A549 (cell line): Measurements from ENCODE around the gene WHRN. TPM values are rescaled to one million over a fixed set of nuclear protein-coding genes. Genes with fewer than 3 reads are reported as not detected.
A peak's percentile ranks its signal among the peaks of the same experiment; 100 is the strongest.

Experiments
- ATAC-seq, 2 experiments: fragments of 200-7000 bp in 1 of 2; fragments of >200 bp in 1 of 2; cut with Nextera tagmentation in 1 of 2; cut with Tn5 transposase in 1 of 2; 3 replicates each; pipeline versions ENCODE4 v1.8.0 to v1.9.1; 2018 to 2020; ENCODE audit warnings: mild to moderate bottlenecking in 1 of 2, moderate library complexity in 1 of 2
- CTCF ChIA-PET: fragments of 300-600 bp; sonication (Branson Sonifier 250); formaldehyde crosslinking; extraction: SDS; loops from one replicate; lab custom pipeline; 2021; ENCODE audit warnings: antibody characterized with exemption, inconsistent platforms; lab: Yijun Ruan, JAX
- POLR2A ChIA-PET: fragments of 350-600 bp; formaldehyde crosslinking; extraction: SDS; loops from one replicate; lab custom pipeline; 2021; ENCODE audit warnings: antibody characterized with exemption, inconsistent platforms; lab: Yijun Ruan, JAX
- DNase-seq, 2 experiments: peaks; one replicate each; pipeline versions ENCODE4 v3.0.0 to v3.0.0-alpha.2; 2011 to 2016; ENCODE audit warnings: low read depth in 1 of 2, low spot score in 1 of 2
- FAIRE-seq: peaks from 2 replicates; lab custom pipeline; 2011; peaks lifted over from hg19 to GRCh38; lab: Jason Lieb, UNC
- H3K27ac ChIP-seq, 2 experiments: fragments of >200 bp; sonication (Bioruptor Twin); formaldehyde crosslinking; 3 replicates each; pipeline ENCODE4 v1.5.1; 2016 to 2017
- H3K4me1 ChIP-seq: fragments of >200 bp; sonication (Bioruptor Twin); formaldehyde crosslinking; 3 replicates; pipeline ENCODE4 v1.6.1; 2016
- H3K4me2 ChIP-seq: fragments of >200 bp; sonication (Bioruptor Twin); formaldehyde crosslinking; 3 replicates; pipeline ENCODE4 v1.6.1; 2016
- H3K4me3 ChIP-seq: fragments of >200 bp; sonication (Bioruptor Twin); formaldehyde crosslinking; 3 replicates; pipeline ENCODE4 v1.5.1; 2016
- H3K9me3 ChIP-seq: fragments of >200 bp; sonication (Bioruptor Twin); formaldehyde crosslinking; 3 replicates; pipeline ENCODE4 v1.6.1; 2016
- CBX2 ChIP-seq: fragments of 200-600 bp; sonication (generic); IDR thresholded peaks from 2 replicates; pipeline ENCODE4 v1.6.1; 2016; ENCODE audit warnings: low read depth, mild to moderate bottlenecking, borderline replicate concordance
- CHD4 ChIP-seq: fragments of 200-600 bp; sonication (generic); IDR thresholded peaks from 2 replicates; pipeline ENCODE4 v1.6.1; 2016; ENCODE audit warnings: antibody characterized with exemption, mild to moderate bottlenecking, borderline replicate concordance
- E2F6 ChIP-seq: IDR thresholded peaks from 2 replicates; pipeline ENCODE4 v1.6.1; 2012; ENCODE audit warnings: low read depth, borderline replicate concordance
- EHF ChIP-seq: fragments of 250-450 bp; sonication (Bioruptor Pico); IDR thresholded peaks from 2 replicates; pipeline ENCODE4 v1.5.0; 2020; ENCODE audit warnings: mild to moderate bottlenecking
- ELK1 ChIP-seq: fragments of 150-350 bp; IDR thresholded peaks from 2 replicates; pipeline ENCODE4 v1.6.1; 2014; ENCODE audit warnings: low read depth, mild to moderate bottlenecking, low read length
- EP300 ChIP-seq, 2 experiments: fragments of >200 bp; sonication (Bioruptor Twin); formaldehyde crosslinking; IDR thresholded peaks; 2 replicates in 1 of 2; 3 replicates in 1 of 2; pipeline ENCODE4 v1.6.1; 2016 to 2017
- FOSB ChIP-seq: fragments of 250-450 bp; sonication (Bioruptor Pico); IDR thresholded peaks from 2 replicates; pipeline ENCODE4 v1.5.0; 2020; ENCODE audit warnings: mild to moderate bottlenecking, moderate library complexity
- FOXS1 ChIP-seq: fragments of 250-450 bp; sonication (Bioruptor Pico); IDR thresholded peaks from 2 replicates; pipeline ENCODE4 v1.5.0; 2020; ENCODE audit warnings: mild to moderate bottlenecking, moderate library complexity
- HEYL ChIP-seq: fragments of 250-450 bp; sonication (Bioruptor Pico); IDR thresholded peaks from 2 replicates; pipeline ENCODE4 v1.8.0; 2021; ENCODE audit warnings: mild to moderate bottlenecking, moderate library complexity
- HOXB13 ChIP-seq: fragments of 250-450 bp; sonication (Bioruptor Pico); IDR thresholded peaks from 2 replicates; pipeline ENCODE4 v1.5.0; 2020; ENCODE audit warnings: low read depth, mild to moderate bottlenecking, moderate library complexity
- HOXB5 ChIP-seq: fragments of 250-450 bp; sonication (Bioruptor Pico); IDR thresholded peaks from 2 replicates; pipeline ENCODE4 v1.5.0; 2020; ENCODE audit warnings: mild to moderate bottlenecking, moderate library complexity
- JUN ChIP-seq, 2 experiments: fragments of >200 bp; sonication (Bioruptor Twin); formaldehyde crosslinking; IDR thresholded peaks; 2 replicates in 1 of 2; 3 replicates in 1 of 2; pipeline ENCODE4 v1.6.1; 2016 to 2017
- KDM5A ChIP-seq: fragments of 200-600 bp; sonication (generic); IDR thresholded peaks from 2 replicates; pipeline ENCODE4 v1.6.1; 2016; ENCODE audit warnings: antibody characterized with exemption, mild to moderate bottlenecking
- MAFK ChIP-seq: fragments of 450-650 bp; IDR thresholded peaks from 2 replicates; pipeline ENCODE4 v1.6.1; 2014; ENCODE audit not compliant: partially characterized antibody
- MAZ ChIP-seq: fragments of 150-350 bp; IDR thresholded peaks from 2 replicates; pipeline ENCODE4 v1.6.1; 2014; ENCODE audit warnings: antibody characterized with exemption, low read depth, low read length, borderline replicate concordance
- PHF8 ChIP-seq: fragments of 200-600 bp; sonication (generic); IDR thresholded peaks from 2 replicates; pipeline ENCODE4 v1.6.1; 2016; ENCODE audit warnings: low read depth, mild to moderate bottlenecking, antibody characterized with exemption, moderate library complexity, borderline replicate concordance
- RCOR1 ChIP-seq: fragments of 150-350 bp; IDR thresholded peaks from 2 replicates; pipeline ENCODE4 v1.6.1; 2014; ENCODE audit warnings: antibody characterized with exemption, low read length, low read depth
- REST ChIP-seq: fragments of 200-600 bp; sonication (generic); IDR thresholded peaks from 2 replicates; pipeline ENCODE4 v1.6.1; 2016; ENCODE audit warnings: antibody characterized with exemption, mild to moderate bottlenecking, moderate library complexity
- RFX5 ChIP-seq: fragments of 450-650 bp; IDR thresholded peaks from 2 replicates; pipeline ENCODE4 v1.7.1; 2014; ENCODE audit warnings: antibody characterized with exemption, mild to moderate bottlenecking, moderate library complexity
- SMC3 ChIP-seq: fragments of >200 bp; sonication (Bioruptor Twin); formaldehyde crosslinking; IDR thresholded peaks from 3 replicates; pipeline ENCODE4 v1.6.1; 2018; ENCODE audit warnings: inconsistent platforms
- SREBF2 ChIP-seq: fragments of 450-650 bp; IDR thresholded peaks from 2 replicates; pipeline ENCODE4 v1.6.1; 2014; ENCODE audit warnings: mild to moderate bottlenecking, moderate library complexity
- TP53 ChIP-seq: fragments of 250-450 bp; sonication (Bioruptor Pico); IDR thresholded peaks from 2 replicates; pipeline ENCODE4 v1.5.0; 2021; ENCODE audit warnings: mild to moderate bottlenecking, moderate library complexity
- USF2 ChIP-seq: fragments of 450-650 bp; IDR thresholded peaks from 2 replicates; pipeline ENCODE4 v1.6.1; 2014; ENCODE audit warnings: antibody characterized with exemption
- ZFP36 ChIP-seq: fragments of 450-650 bp; IDR thresholded peaks from 2 replicates; pipeline ENCODE4 v1.6.1; 2014; ENCODE audit warnings: borderline replicate concordance; ENCODE audit not compliant: partially characterized antibody
- ZSCAN20 ChIP-seq: fragments of 250-450 bp; sonication (Bioruptor Pico); IDR thresholded peaks from 2 replicates; pipeline ENCODE4 v1.8.0; 2022; ENCODE audit warnings: mild to moderate bottlenecking, moderate library complexity
- WGBS: methylation state at CpG from one replicate; pipeline ENCODE4 v1.1.6; 2017; ENCODE audit errors: missing lambda C conversion rate; 5-methylcytosine and 5-hydroxymethylcytosine counted together
- polyA plus RNA-seq, 4 experiments: library from polyadenylated mRNA; depleted of rRNA in 3 of 4; stranded (reverse); fragments of >200 nt; fragmentation: RNase III in 1 of 4; extraction: RNeasy Plus Mini Kit Qiagen cat#74134 plus additional on column Dnase treatment in 1 of 4; gene quantifications; 2 replicates in 3 of 4; 3 replicates in 1 of 4; pipeline ENCODE4 v1.2.3, GENCODE V29; 2011 to 2017
- TF ChIP-seq, protein P1 (sequence below): fragments of 250-450 bp; sonication (Bioruptor Pico); IDR thresholded peaks from 2 replicates; pipeline ENCODE4 v1.5.0; 2020; ENCODE audit warnings: low read depth, mild to moderate bottlenecking, moderate library complexity

Gene WHRN
- polyA plus RNA-seq, 2 of the 4 experiments (the other 2 are of a cell fraction): 1.2 to 3.2 TPM

GRCh38 chr9:114546851-114547250 lies 41.6 kb upstream of the WHRN start (continued):
- no peak for TF ChIP-seq REST
- no peak for TF ChIP-seq CBX2
- no peak for TF ChIP-seq PHF8
- no peak for TF ChIP-seq JUN (IDR thresholded peaks at IDR 0.05)
- TF ChIP-seq EP300 (IDR thresholded peaks at IDR 0.05): no peak
- TF ChIP-seq MAZ: no peak
- TF ChIP-seq HEYL (CRISPR knock-in tag): no peak
- TF ChIP-seq, all 56 proteins: peak for 0

- ATAC-seq: no peak
- FAIRE-seq: no peak
- no peaks in the 10 kb centered on the region for H3K4me1 ChIP-seq
- H3K4me3 ChIP-seq: no peak overlapping the region
- ChIA-PET POLR2A (no interaction called here), CTCF (interaction anchor here (0.9 to 1.8 kb wide), 2 partner anchors 26 to 139 kb away, joined by 3 to 4 read pairs; no protein-coding TSS in a partner anchor)
- no peak for DNase-seq
- H3K4me2 ChIP-seq: no peak overlapping the region
- TF ChIP-seq MAFK: peak; percentile 79
- no peak for TF ChIP-seq USF2
- TF ChIP-seq CHD4: no peak
- TF ChIP-seq SMC3: no peak
- TF ChIP-seq FOSB (CRISPR knock-in tag): no peak
- TF ChIP-seq RFX5: no peak
- H3K27ac ChIP-seq: no peak overlapping the region
- H3K9me3 ChIP-seq: no peaks in the 10 kb centered on the region
- 44% methylated on average over 5 of the region's 5 CpGs for WGBS
These were observed 39.8 kb upstream of the WHRN start for GRCh38 chr9:114545055-114545454.

DNA sequence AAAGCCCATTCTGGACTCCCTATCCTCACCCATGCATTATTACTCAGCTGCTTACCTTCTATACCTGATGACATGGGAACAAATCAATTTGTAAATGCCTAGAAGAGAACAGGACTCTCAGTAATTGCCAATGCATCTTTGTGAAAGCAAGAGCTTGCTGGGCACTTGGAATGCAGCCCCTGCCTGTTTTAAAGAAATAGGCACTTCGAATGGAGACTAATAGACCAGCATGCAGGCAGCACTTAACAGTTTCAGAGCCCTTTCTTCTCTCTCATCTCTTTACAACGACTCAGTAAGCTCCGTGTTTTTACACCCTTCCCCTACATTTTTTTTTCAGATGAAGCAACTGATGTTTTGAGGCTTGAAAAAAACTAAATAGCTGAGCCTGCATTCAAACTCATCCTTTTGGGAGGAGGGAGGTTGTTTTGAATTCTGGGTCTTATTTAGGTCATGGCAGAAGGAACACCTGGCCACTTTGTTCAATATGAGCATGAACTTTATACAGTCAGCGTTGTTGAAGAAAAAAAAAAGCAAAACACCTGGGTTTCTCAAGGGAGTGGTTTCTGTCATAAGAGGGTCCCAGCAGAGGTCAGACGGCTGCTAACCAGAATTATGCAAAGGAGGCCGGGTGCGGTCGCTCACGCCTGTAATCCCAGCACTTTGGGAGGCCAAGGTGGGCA lies 34.6 kb upstream of the WHRN start:
- H3K4me2 ChIP-seq: no peak overlapping the region
- FAIRE-seq: no peak
- CTCF ChIA-PET: interaction anchor here (1.4 to 2.7 kb wide), 4 partner anchors 30 to 114 kb away, joined by 5 to 10 read pairs (median 6); partner anchors contain the start of gene ATP6V1G1
- no peaks in the 10 kb centered on the region for H3K9me3 ChIP-seq
- 59% methylated on average over 9 of the region's 9 CpGs for WGBS
- ATAC-seq: no peak
- H3K27ac ChIP-seq: no peak overlapping the region
- no peak for TF ChIP-seq ELK1
- TF ChIP-seq TP53 (CRISPR knock-in tag): no peak
- TF ChIP-seq RCOR1: no peak
- TF ChIP-seq EP300 (IDR thresholded peaks at IDR 0.05): no peak
- TF ChIP-seq, protein P1, sequence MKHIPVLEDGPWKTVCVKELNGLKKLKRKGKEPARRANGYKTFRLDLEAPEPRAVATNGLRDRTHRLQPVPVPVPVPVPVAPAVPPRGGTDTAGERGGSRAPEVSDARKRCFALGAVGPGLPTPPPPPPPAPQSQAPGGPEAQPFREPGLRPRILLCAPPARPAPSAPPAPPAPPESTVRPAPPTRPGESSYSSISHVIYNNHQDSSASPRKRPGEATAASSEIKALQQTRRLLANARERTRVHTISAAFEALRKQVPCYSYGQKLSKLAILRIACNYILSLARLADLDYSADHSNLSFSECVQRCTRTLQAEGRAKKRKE (CRISPR knock-in tag): no peak
- TF ChIP-seq ZSCAN20 (CRISPR knock-in tag): no peak
- no peak for TF ChIP-seq HOXB5 (CRISPR knock-in tag)
- no peak for TF ChIP-seq HOXB13
- no peak for TF ChIP-seq ZFP36
- TF ChIP-seq SREBF2: no peak
- no peak for TF ChIP-seq SMC3
- no peak for TF ChIP-seq E2F6
- TF ChIP-seq KDM5A: no peak
- no peak for TF ChIP-seq FOXS1 (CRISPR knock-in tag)
- no peak for TF ChIP-seq HEYL (CRISPR knock-in tag)
- no peak for TF ChIP-seq EHF
- TF ChIP-seq, all 56 proteins: peak for 0
- POLR2A ChIA-PET: interaction anchor here (1.4 to 2.2 kb wide), 2 partner anchors 12 to 48 kb away, joined by 10 to 13 read pairs; partner anchors contain the start of gene ATP6V1G1
- DNase-seq: no peak
- Histone ChIP-seq H3K4me3 (no peak overlapping the region), H3K4me1 (no peaks in the 10 kb centered on the region)
